ENCODE results near the gene TRAM2. TPM values are rescaled to one million over a fixed set of nuclear protein-coding genes. Genes with fewer than 3 reads are reported as not detected.

TRAM2 gene
- total and polyA plus RNA-seq, 4 donors, result 7.3 to 20.3 (median 13.0) TPM

GRCh38 chr6:52517502-52518278 is 59.2 kb downstream of the TRAM2 start:
- H3K9me3 ChIP-seq (ENCODE audit: control insufficient read depth in 4 of 4, low read length in 3 of 4), result no peaks in the 10 kb centered on the region
- WGBS, result 35% methylated on average over 14 of the region's 14 CpGs
- peak overlapping the region; percentile 54 to 74 for H3K9ac ChIP-seq (ENCODE audit: low read depth in 1 of 2, low read length in 2 of 2)
- H3K4me3 ChIP-seq (ENCODE audit: low read depth in 1 of 3, low read length in 3 of 3), result no peak overlapping the region
- no peaks in the 10 kb centered on the region for H3K27me3 ChIP-seq (ENCODE audit: control insufficient read depth in 4 of 4, insufficient read depth in 4 of 4, low read length in 3 of 4)
- no peak for DNase-seq (ENCODE audit: low spot score)
- peaks cover under 1 to 11% (median 3%) of the 10 kb centered on the region in 4 donors for H3K36me3 ChIP-seq (ENCODE audit: control insufficient read depth in 4 of 4, insufficient read depth in 3 of 4, low read depth in 1 of 4, low read length in 3 of 4)
- peaks cover 10 to 48% (median 19%) of the 10 kb centered on the region in 4 donors for H3K4me1 ChIP-seq (ENCODE audit: control insufficient read depth in 4 of 4, insufficient read depth in 4 of 4, low read length in 3 of 4)
- H3K27ac ChIP-seq (ENCODE audit: low read depth in 1 of 2, low read length in 2 of 2), result peak overlapping the region; percentile 96 to 99
- TF ChIP-seq ZBTB33 (IDR thresholded peaks at IDR 0.05) (peak; percentile 60), YY1 (IDR thresholded peaks at IDR 0.05) (peak; percentile 91), HNF4A (conservative IDR thresholded peaks at IDR 0.05) (peak; percentile 70 to 91), HNF4G (IDR thresholded peaks at IDR 0.05) (no peak), SP1 (IDR thresholded peaks at IDR 0.05) (peak; percentile 74), MAX (IDR thresholded peaks at IDR 0.05) (peak; percentile 42), FOXA2 (IDR thresholded peaks at IDR 0.05) (peak; percentile 66), JUND (IDR thresholded peaks at IDR 0.05) (peak; percentile 99 to 100), FOXA1 (IDR thresholded peaks at IDR 0.05) (peak; percentile 71), REST (IDR thresholded peaks at IDR 0.05) (peak; percentile 79), TAF1 (conservative IDR thresholded peaks at IDR 0.05) (peak; percentile 60), ATF3 (IDR thresholded peaks at IDR 0.05) (peak; percentile 98), NR2F2 (IDR thresholded peaks at IDR 0.05) (peak; percentile 33), RXRA (IDR thresholded peaks at IDR 0.05) (peak; percentile 65 to 90), RAD21 (IDR thresholded peaks at IDR 0.05) (peak; percentile 58 to 59), GABPA (IDR thresholded peaks at IDR 0.05 in 1 of 2, conservative IDR thresholded peaks at IDR 0.05 in 1 of 2) (no peak), EGR1 (IDR thresholded peaks at IDR 0.05; ENCODE audit: low read depth in 2 of 2) (peak in 1 of 2 donors; percentile 71)
- TF ChIP-seq, protein P1, sequence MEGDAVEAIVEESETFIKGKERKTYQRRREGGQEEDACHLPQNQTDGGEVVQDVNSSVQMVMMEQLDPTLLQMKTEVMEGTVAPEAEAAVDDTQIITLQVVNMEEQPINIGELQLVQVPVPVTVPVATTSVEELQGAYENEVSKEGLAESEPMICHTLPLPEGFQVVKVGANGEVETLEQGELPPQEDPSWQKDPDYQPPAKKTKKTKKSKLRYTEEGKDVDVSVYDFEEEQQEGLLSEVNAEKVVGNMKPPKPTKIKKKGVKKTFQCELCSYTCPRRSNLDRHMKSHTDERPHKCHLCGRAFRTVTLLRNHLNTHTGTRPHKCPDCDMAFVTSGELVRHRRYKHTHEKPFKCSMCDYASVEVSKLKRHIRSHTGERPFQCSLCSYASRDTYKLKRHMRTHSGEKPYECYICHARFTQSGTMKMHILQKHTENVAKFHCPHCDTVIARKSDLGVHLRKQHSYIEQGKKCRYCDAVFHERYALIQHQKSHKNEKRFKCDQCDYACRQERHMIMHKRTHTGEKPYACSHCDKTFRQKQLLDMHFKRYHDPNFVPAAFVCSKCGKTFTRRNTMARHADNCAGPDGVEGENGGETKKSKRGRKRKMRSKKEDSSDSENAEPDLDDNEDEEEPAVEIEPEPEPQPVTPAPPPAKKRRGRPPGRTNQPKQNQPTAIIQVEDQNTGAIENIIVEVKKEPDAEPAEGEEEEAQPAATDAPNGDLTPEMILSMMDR (IDR thresholded peaks at IDR 0.05; ENCODE audit: low read depth, low read length, missing input control), result peak; percentile 2

Data from liver (tissue), 9 donors.